Raji (cell line): ENCODE data around the gene SRPRB.

ENCODE experiments used
- POLR2A ChIP-seq: IDR thresholded peaks from 2 replicates; pipeline ENCODE4 v1.6.1; 2011; ENCODE audit warnings: low read depth, low read length, control low read depth; ENCODE audit not compliant: insufficient read depth

SRPRB gene

GRCh38 chr3:133803469-133803868, 2.1 kb upstream of the SRPRB start:
- no peak for TF ChIP-seq POLR2A

- TF ChIP-seq POLR2A = no peak
Measured at GRCh38 chr3:133804896-133805295, 719 bp upstream of the SRPRB start.

GRCh38 chr3:133805384-133805701, 272 bp upstream of the SRPRB start:
- no peak for TF ChIP-seq POLR2A

GRCh38 chr3:133812872-133813271, 7.3 kb downstream of the SRPRB start:
- no peak for TF ChIP-seq POLR2A

GRCh38 chr3:133815386-133815785, 9.8 kb downstream of the SRPRB start:
- TF ChIP-seq POLR2A = no peak

- TF ChIP-seq POLR2A = no peak
Measured at GRCh38 chr3:133820129-133820528, 14.5 kb downstream of the SRPRB start.

GRCh38 chr3:133820889-133821675, 15.5 kb downstream of the SRPRB start:
- no peak for TF ChIP-seq POLR2A

GRCh38 chr3:133821767-133822638, 16.4 kb downstream of the SRPRB start:
- no peak for TF ChIP-seq POLR2A

- no peak for TF ChIP-seq POLR2A
Measured at GRCh38 chr3:133824961-133825485, 19.4 kb downstream of the SRPRB start.

GRCh38 chr3:133825969-133826727, 20.5 kb downstream of the SRPRB start:
- TF ChIP-seq POLR2A = no peak

- TF ChIP-seq POLR2A = no peak
Measured at GRCh38 chr3:133827136-133827535, 21.5 kb downstream of the SRPRB start.

- TF ChIP-seq POLR2A = no peak
Measured at GRCh38 chr3:133827684-133828083, 22.1 kb downstream of the SRPRB start.

- no peak for TF ChIP-seq POLR2A
Measured at GRCh38 chr3:133828576-133829309, 23.1 kb downstream of the SRPRB start.

- no peak for TF ChIP-seq POLR2A
Measured at GRCh38 chr3:133829310-133829707, 23.7 kb downstream of the SRPRB start.

- TF ChIP-seq POLR2A = no peak
Measured at GRCh38 chr3:133830071-133830470, 24.5 kb downstream of the SRPRB start.
